GM23248 (cell line): ENCODE measurements around the gene GPR137B.

Experiments
- EZH2 ChIP-seq: fragments of 200-600 bp; sonication (generic); IDR thresholded peaks from 2 replicates; pipeline ENCODE4 v1.6.1; 2018; ENCODE audit warnings: antibody characterized with exemption, mild to moderate bottlenecking; ENCODE audit not compliant: insufficient read depth, poor library complexity, severe bottlenecking
- EZH2phosphoT487 ChIP-seq: fragments of 200-600 bp; sonication (generic); IDR thresholded peaks from 2 replicates; pipeline ENCODE4 v1.6.1; 2018; ENCODE audit warnings: antibody characterized with exemption, moderate library complexity, mild to moderate bottlenecking, low read depth; ENCODE audit not compliant: insufficient read depth

GRCh38 chr1:236155841-236156503 is 13.6 kb downstream of the GPR137B start:
- no peak for TF ChIP-seq EZH2phosphoT487
- TF ChIP-seq EZH2 = no peak
